Mucosa of gallbladder (tissue), 1 donor: ENCODE measurements around the gene ANKIB1. TPM values are rescaled to one million over a fixed set of nuclear protein-coding genes. Genes with fewer than 3 reads are reported as not detected.
"Not testable (repeated sequence)": the region's sequence is repeated elsewhere in the genome, so short reads cannot be mapped to it uniquely, and the experiment has no call there.

Experiments used
- DNase-seq: peaks from one replicate; pipeline ENCODE4 v3.0.0-alpha.2; 2020; ENCODE audit warnings: low spot score
- total RNA-seq: library from RNA; stranded (reverse); gene quantifications from one replicate; pipeline ENCODE4 v1.2.1, GENCODE V29; 2021
- donor health status: DM: no; HTN: no; CAD: no.

Gene ANKIB1
- total RNA-seq, 1 donor from 2014 or later, result 55.9 TPM

DNA sequence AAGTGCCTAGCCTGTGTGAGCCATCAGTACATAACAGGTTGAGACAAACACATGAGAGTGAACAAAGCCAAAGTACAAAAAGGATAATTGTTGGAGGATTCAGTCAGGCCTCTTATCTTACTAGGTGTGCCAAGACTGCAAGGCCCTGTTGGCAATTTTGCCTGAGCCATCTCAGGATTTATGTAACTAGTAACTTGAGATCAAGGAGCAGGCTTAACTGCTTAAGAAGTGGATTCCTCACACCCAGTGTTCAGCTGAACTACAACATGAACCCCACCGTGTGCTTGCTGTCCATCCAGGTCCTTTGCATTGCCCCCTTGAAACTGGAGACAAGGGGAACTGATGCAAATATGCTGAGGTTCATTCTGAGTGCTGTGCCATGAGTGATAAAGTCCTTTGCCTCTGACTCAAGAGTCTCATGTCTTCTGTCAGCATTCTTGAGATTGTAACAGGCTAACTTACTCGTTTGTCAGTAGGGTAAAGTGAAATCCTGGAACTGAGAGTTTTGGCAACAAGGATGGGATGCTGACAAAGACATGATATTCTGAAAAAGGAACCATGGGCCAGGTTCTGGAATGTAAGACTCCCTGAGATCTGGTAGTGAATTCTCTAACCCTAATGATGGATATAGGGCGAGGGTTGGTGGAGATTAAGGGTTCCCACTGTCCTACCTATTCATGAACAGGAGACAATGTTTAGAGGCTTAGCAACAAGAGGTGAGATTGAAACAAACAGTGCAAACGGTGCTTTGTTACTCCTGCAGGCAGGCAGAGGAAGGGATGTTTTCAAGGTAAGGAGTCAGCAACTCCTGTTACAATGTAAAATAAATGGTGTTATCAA lies 157.4 kb downstream of the ANKIB1 start:
- DNase-seq, result no peak

DNA sequence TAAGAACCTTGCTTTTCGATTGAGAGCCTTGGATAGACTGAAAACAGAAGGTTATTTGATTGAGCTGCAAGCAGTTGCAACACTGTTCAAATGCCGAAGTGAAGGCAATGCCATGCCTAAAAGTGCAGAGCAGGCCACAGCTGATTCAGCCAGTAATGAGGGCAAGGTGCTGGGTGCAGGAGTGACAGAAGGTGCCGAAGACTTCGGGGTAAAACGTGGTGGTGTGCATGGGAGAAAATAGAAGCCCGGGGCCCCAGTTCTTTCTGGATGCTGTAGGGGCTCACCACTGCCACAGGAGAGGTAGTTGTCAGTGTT lies 157.9 kb downstream of the ANKIB1 start:
- no peak for DNase-seq

GRCh38 chr7:92404170-92404614 lies 158.4 kb downstream of the ANKIB1 start:
- no peak for DNase-seq

DNA sequence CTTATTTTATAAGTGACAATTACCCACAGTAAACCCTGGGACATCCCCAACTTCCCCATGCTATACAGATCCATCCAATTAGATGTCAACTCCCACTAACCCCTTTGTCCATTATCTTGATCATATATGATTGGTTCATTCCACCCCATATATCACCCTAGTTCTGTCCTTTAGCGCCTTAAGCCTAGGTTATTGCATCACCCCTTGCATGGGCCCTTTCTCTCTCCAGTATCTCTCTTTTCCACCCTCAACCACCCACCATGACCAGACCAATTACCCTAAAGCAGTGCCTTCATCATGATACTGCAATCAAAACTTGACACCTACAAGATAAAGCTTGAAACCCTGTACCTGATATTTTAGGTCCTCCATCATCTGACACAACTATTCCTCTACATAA lies 163.6 kb downstream of the ANKIB1 start:
- no peak for DNase-seq

- DNase-seq, result not testable (repeated sequence)
Measured at GRCh38 chr7:92410162-92410561, 164.4 kb downstream of the ANKIB1 start.

DNA sequence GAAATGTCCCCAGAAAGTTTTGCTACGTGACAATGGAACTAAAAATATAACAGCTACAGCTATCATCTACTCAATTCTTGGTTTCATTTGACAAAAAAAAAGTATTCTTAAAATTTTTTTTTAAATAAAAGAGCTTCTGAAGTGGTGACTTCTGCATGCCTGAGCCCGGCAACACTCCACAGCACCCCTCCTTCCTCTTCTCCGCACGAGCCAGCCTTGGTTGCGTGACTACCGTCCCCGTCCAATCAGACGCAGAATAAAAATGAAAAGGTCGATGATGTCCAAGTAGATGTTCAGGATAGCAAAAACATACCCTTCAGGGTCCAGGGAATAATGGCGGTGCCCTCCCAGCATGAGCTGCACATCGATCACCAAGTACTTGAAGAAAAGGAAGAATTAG lies 167.0 kb downstream of the ANKIB1 start:
- DNase-seq, result no peak

DNA sequence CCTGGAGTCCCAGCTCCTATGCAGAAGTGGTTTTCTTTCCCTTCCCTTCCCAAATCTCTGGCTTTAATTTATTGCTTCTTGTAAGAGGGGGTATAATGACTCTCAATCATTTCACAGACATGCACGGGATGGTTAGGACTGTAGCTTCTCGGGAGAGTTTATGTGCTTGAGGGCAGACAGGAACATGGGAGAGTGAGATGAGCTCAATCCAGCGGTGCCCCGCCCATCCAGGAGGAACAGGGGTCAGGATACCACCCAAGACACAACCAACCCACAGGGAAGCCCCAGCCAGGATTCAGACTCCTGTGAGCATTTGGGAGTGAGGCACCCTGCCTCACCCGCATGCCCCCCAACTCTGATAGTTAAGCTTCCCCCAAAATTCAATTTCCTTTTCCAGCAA lies 167.8 kb downstream of the ANKIB1 start:
- DNase-seq, result no peak

DNA sequence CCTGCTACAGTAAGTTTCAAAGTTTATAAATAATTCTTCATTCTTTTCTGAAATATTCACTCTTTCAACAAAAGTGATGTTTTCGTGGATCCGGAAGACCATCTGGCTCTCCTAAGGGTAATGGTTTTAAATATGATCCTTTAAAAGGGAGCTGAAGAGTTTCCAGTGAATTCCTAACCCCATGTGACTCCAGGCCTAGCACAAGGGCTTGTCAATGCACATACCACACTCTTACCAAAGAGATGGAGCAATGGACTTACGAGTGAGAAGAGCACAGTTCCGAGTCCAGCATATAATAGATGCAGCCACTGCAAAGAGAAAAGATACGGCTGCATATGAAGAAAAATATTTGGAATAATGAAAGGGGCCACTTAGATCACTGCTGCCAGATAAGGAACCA lies 169.5 kb downstream of the ANKIB1 start:
- DNase-seq, result no peak

DNA sequence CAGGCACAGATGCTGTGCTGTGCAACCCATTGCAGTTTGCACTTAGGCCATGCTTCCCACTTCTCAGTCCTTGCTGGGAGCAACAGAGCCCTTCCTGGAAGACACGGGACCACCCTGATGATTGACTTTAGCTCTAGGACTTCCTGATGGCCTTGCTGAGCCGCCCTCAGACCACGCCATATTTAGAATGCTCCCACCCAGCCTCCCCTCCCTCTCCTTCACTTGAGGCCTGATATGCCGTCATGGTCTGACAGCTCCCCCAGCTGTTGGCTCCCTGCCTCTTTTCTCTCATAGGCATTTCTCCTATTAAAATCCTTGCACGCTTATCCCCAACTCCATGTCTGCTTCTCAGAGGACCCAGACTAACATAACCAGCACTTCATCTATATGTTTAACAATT lies 172.1 kb downstream of the ANKIB1 start:
- no peak for DNase-seq

- DNase-seq, result no peak
Measured at GRCh38 chr7:92421676-92422435, 176.1 kb downstream of the ANKIB1 start.

DNA sequence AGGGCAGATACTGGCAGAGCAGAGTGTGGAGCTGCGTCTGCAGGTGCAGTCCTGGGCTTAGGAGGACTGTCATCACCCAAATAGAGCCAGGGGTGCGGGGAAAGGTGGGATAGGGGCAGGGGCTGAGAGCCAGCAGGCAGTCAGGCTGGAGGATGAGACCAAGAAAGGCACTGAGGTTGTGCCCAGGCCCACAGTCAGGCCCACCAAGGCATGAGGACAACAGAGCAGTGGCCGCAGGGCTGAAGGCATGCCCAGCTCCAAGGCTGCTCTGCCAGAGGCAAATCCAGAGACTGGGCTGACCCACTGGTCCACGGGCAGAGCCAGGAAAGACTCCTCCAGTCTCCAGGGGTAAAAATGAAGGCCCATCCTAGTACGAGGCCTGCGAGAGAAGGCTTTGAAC lies 177.2 kb downstream of the ANKIB1 start:
- DNase-seq, result no peak

- DNase-seq, result no peak
Measured at GRCh38 chr7:92423710-92424131, 177.9 kb downstream of the ANKIB1 start.

DNA sequence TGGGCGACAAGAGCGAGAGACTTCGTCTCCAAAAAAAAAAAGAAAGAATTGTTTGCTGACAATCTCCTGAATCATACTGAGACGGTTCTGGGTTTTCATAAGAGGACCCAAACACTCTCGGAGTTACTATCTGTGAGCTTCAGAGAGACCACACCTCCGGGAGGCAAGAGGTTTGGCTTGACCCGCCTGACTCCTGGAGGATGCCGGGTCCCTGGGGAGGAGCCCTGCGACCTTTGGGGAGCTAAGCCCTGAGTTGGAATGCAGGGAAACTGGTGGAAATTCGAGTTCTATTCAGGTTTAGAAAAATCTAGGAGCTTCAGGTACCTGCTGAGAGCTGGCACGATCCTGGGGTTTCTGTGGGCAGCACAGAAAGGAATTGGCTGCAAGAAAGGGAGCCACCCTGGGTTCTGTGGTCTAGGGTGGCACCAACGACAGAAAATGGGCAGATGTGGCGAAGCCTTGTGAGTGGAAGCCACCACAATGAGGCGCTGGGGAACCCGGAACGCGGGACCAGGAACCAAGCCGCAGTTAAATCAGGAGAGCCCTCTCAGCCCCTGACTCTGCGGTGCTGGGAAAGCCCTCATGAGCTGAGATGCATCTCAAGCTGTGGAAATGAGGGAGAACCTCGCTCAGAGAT lies 179.7 kb downstream of the ANKIB1 start:
- DNase-seq, result no peak

DNA sequence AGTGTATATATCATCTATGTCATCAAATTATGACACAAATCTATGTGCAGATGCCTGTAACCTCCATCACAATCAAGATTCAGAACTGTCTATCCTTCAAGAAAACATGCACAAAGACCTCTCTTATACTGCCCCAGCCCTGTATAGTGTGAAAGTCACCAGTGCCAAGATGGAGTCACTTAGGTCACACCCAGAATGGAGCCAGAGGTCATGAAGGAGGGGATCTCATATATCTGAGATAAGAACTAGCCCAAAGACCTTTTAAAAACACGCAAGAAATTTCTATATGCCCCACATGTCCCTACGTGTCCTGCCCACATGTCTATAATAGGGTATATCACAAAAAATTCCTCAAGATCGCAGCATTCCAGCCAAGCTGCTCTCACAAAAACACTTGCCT lies 181.4 kb downstream of the ANKIB1 start:
- no peak for DNase-seq

DNA sequence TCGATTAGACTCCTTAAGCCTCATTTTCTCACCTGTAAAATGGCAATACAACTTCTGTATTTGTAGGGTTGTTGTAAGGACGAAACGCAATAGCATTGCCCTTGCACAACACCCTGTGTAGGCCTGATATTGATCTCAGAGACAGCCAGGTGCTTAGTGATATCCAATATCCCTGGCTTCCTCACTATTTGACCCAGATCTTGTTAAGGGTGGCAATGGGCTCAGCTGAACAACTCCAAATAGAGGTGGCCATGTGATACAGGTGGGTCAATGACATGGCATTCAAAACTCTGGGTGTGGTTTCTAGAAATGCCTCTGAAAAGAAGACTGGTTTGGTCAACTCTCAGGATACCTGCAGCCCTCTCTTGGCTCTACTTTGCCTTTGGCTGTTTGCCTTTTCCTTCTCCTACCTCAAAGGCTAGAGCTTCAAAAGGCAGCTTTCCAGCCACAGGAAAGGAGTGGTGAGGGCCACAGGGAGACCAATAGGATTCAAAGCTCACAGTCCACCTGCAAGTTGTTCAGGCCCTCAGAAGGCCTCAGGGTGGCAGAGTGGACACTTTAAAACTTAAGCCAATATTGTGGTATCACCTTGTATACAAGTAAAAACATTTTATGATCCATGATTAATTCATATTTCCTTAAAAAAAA lies 186.6 kb downstream of the ANKIB1 start:
- no peak for DNase-seq

DNA sequence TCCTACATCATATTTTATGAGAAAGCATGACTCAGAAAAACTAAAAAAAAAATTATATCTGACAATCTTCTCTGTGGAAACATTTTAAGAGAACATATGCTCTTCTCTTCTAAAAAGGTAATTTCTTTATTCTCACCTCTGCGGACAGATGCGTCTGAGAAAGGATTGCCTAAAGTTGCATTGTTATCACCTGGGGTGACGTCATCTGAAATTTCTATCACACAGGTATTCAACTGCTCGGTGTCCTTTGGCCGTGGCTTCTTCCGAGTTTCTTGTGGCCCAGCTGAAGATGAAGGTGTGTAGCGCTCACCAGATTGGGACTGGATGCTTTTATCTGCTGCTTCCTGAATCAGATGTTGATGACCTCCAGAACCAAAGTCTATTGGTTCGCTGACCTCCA lies 187.2 kb downstream of the ANKIB1 start:
- no peak for DNase-seq

DNA sequence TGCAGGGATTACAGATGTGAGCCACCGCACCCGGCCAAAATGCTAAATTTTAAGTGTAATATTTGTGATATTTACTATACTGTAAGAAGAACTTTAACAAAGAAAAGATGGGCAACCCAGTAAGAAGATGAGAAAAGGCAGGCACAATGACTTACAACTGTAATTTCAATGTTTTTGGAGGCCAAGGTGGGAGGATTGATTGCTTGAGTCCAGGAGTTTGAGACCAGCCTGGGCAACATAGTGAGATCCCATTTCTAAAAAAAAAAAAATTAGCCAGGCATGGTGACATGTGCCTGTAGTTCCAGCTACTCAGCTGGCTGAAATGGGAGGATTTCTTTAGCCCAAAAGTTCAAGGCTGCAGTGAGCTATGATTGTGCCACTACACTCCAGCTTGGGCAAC lies 189.8 kb downstream of the ANKIB1 start:
- DNase-seq, result no peak

- no peak for DNase-seq
Measured at GRCh38 chr7:92436612-92437445, 191.1 kb downstream of the ANKIB1 start.

- no peak for DNase-seq
Measured at GRCh38 chr7:92437956-92438491, 192.2 kb downstream of the ANKIB1 start.

DNA sequence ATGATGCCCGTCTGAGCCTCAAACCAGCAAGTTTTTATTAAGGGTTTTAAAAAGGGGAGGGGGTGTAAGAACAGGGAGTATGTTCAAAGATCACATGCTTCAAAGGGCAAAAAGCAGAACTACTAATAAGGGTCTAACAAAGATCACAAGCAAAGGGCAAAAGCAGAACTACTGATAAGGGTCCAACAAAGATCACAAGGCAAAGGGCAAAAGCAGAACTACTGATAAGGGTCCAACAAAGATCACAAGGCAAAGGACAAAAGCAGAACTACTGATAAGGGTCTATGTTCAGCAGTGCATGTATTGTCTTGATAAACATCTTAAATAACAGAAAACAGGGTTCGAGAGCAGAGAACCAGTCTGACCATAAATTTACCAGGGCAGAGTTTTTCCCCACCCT lies 196.9 kb downstream of the ANKIB1 start:
- DNase-seq, result not testable (repeated sequence)

DNA sequence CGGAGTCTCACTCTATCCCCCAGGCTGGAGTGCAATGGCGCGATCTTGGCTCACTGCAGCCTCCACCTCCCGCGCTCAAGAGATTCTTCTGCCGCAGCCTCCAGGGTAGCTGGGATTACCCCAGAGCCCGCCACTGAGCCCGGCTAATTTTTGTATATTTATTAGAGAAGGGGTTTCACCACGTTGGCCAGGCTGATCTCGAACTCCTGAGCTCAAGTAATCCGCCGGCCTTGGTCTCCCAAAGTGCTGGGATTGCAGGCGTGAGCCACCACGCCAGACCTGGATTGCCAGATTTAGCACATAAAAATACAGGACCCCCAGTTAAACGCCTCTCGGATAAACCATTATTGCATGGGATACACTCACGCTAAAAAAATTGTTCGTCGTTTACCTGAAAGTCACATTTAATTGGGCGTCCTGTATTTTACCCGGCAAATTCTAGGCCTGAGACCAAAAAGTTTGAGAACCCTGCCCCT lies 201.1 kb downstream of the ANKIB1 start:
- DNase-seq, result no peak
